Inflammatory macrophage (primary cell): Measurements from ENCODE around the gene NPS.

Experiments used
- DNase-seq, 2 donors: peaks; one replicate each; pipeline ENCODE4 v3.0.0-alpha.2; 2020 to 2022
- total RNA-seq, 18 experiments: gene quantifications; one replicate each; lab custom pipeline; 2026; ENCODE audit warnings: mixed read lengths in 6 of 18, inconsistent platforms in 2 of 18; lab: John Stamatoyannopoulos, UW

NPS gene
- 0 to 0.12 (median 0) reads per million in 18 experiments for total RNA-seq

- DNase-seq = no peak
Observed at GRCh38 chr10:127549009-127549408, at the start of gene NPS. Gene NPS, plus strand, starts transcription at chr10:127549309. Its CDS starts 60 bp downstream, at chr10:127549369.

GRCh38 chr10:127500127-127500526, 49.0 kb upstream of the NPS start:
- DNase-seq = no peak

GRCh38 chr10:127506094-127506493, 43.0 kb upstream of the NPS start:
- no peak for DNase-seq

- DNase-seq = no peak
Observed at GRCh38 chr10:127522298-127522697, 26.8 kb upstream of the NPS start.

GRCh38 chr10:127523476-127523875, 25.6 kb upstream of the NPS start:
- DNase-seq = no peak

GRCh38 chr10:127524229-127524628, 24.9 kb upstream of the NPS start:
- no peak for DNase-seq

GRCh38 chr10:127524908-127525665, 24.0 kb upstream of the NPS start:
- no peak for DNase-seq

GRCh38 chr10:127525686-127526085, 23.4 kb upstream of the NPS start:
- DNase-seq = no peak

- DNase-seq = no peak
Observed at GRCh38 chr10:127526161-127526560, 22.9 kb upstream of the NPS start.

GRCh38 chr10:127527320-127527719, 21.8 kb upstream of the NPS start:
- DNase-seq = no peak

GRCh38 chr10:127527891-127528290, 21.2 kb upstream of the NPS start:
- DNase-seq = no peak

- no peak for DNase-seq
Observed at GRCh38 chr10:127532193-127532592, 16.9 kb upstream of the NPS start.

- no peak for DNase-seq
Observed at GRCh38 chr10:127532659-127533058, 16.4 kb upstream of the NPS start.

- peak; percentile 53 to 79 for DNase-seq
Observed at GRCh38 chr10:127534074-127534473, 15.0 kb upstream of the NPS start.

GRCh38 chr10:127534496-127534895, 14.6 kb upstream of the NPS start:
- no peak for DNase-seq

GRCh38 chr10:127535802-127536515, 13.2 kb upstream of the NPS start:
- DNase-seq = no peak

- no peak for DNase-seq
Observed at GRCh38 chr10:127536972-127537760, 11.9 kb upstream of the NPS start.

GRCh38 chr10:127537924-127538323, 11.2 kb upstream of the NPS start:
- DNase-seq = no peak

GRCh38 chr10:127548022-127548421, 1.1 kb upstream of the NPS start:
- no peak for DNase-seq

- DNase-seq = no peak
Observed at GRCh38 chr10:127550861-127551260, 1.8 kb downstream of the NPS start.

- DNase-seq = no peak
Observed at GRCh38 chr10:127552446-127552845, 3.3 kb downstream of the NPS start.

- no peak for DNase-seq
Observed at GRCh38 chr10:127553417-127553816, 4.3 kb downstream of the NPS start.

- no peak for DNase-seq
Observed at GRCh38 chr10:127556916-127557315, 7.8 kb downstream of the NPS start.
